Astrocyte of the spinal cord (primary cell): ENCODE results near the gene KCNK10.

Experiments
- DNase-seq: peaks from one replicate; pipeline ENCODE4 v3.0.0; 2011; ENCODE audit warnings: low read depth, low spot score
- H3K4me3 ChIP-seq: 2 replicates; pipeline ENCODE4 v1.5.1; 2011; ENCODE audit warnings: low read depth, mild to moderate bottlenecking, low read length, moderate library complexity
- in situ Hi-C: cut with HindIII; loops from 2 replicates; pipeline ENCODE4 v1.10.0; 2017; ENCODE audit warnings: low sequenced_read_pairs
- TF ChIP-seq, protein P1 (sequence below): IDR thresholded peaks from 2 replicates; pipeline ENCODE4 v1.5.1; 2012; ENCODE audit warnings: low read depth, mild to moderate bottlenecking, low read length, inconsistent platforms

The KCNK10 gene

DNA sequence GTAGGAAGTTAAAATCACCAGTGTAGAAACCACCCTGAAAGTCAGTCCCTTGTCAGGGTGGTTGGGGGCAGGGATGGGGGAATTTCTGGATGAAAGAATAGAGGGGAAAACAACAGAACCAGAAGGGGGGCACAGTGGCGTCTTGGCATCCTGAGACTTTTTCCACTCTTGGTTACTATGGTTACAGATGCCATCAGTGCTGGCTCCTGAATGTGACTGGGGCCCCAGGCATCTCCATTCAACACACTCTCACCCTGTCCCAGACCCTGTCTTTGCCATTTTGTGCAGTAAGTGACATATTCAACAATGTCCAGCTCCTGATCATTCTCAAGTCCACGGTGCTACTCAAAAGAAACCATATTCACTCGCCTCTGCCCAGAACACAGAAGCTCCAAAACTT lies 11.3 kb downstream of the KCNK10 start:
- TF ChIP-seq, protein P1, sequence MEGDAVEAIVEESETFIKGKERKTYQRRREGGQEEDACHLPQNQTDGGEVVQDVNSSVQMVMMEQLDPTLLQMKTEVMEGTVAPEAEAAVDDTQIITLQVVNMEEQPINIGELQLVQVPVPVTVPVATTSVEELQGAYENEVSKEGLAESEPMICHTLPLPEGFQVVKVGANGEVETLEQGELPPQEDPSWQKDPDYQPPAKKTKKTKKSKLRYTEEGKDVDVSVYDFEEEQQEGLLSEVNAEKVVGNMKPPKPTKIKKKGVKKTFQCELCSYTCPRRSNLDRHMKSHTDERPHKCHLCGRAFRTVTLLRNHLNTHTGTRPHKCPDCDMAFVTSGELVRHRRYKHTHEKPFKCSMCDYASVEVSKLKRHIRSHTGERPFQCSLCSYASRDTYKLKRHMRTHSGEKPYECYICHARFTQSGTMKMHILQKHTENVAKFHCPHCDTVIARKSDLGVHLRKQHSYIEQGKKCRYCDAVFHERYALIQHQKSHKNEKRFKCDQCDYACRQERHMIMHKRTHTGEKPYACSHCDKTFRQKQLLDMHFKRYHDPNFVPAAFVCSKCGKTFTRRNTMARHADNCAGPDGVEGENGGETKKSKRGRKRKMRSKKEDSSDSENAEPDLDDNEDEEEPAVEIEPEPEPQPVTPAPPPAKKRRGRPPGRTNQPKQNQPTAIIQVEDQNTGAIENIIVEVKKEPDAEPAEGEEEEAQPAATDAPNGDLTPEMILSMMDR, result no peak
- DNase-seq, result no peak
- in situ Hi-C loops, result no loop called here
- no peak overlapping the region for H3K4me3 ChIP-seq

- H3K4me3 ChIP-seq, result no peak overlapping the region
- in situ Hi-C loops, result no loop called here
- no peak for DNase-seq
- TF ChIP-seq, protein P1, result no peak
These were observed 12.6 kb downstream of the KCNK10 start for GRCh38 chr14:88310449-88310848.

- in situ Hi-C loops, result no loop called here
- no peak overlapping the region for H3K4me3 ChIP-seq
- TF ChIP-seq, protein P1, result no peak
- DNase-seq, result no peak
These were observed 13.0 kb downstream of the KCNK10 start for GRCh38 chr14:88310021-88310420.

DNA sequence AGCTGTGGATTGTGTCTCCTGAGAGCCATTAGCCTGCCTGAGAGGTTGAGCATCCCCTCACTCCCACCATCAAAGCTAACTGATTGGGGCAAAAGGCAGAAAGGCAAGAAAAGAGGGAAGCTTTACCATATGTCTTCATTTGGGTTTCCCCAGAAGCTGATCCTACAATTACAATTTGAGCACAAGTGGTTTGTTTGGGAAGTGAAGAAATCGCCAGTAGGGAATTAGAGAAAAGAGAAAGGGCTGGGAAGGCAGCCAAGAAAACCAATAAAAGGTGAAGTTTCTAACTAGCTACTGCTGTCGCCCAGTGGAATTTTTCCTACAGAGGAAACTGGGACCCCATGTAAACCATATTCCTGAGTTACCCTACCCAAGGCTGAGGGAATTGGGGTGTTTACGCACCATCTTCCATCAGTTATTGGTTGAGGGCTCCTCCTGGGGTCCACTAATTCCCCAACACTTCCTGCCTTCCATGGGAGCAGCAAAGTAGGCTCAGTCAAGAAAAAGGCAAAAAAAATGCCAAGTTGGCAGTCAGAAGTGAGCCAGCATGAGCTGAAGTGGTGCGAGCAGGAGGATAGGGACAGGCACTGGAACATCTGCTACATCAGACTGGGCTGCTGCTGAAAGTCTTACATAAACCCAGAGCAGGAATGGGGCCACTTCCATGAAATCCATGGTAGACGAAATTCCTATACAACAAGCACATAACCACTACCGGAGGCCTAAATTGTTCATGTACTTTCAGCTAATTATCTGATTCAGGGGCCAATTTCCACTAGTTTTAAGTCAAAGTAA lies 17.3 kb downstream of the KCNK10 start:
- TF ChIP-seq, protein P1, result no peak

DNA sequence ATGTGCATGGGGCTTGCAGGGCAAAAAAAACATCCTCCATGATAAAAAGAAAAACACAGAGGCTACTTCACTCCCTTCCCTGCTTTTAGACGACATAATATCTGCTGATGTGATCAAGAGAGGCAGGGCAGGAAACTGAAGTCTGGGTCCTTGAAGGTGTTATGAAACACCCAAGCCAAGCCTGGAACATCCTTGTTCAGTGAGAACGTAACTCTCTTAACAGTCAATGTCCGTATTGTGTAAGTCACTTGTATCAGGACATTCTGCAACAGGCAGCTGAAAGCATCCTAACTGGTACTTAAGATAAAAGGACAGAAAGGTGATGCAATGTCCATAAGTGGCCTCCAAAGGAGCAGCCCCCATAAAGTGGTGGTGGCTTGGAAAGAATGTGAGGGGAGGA lies 20.0 kb downstream of the KCNK10 start:
- no peak overlapping the region for H3K4me3 ChIP-seq
- TF ChIP-seq, protein P1, result no peak
- DNase-seq, result no peak
- in situ Hi-C loops, result no loop called here

More for the DNA sequence above, 17.3 kb downstream of the KCNK10 start:
- in situ Hi-C loops, result no loop called here
- DNase-seq, result no peak
- no peak overlapping the region for H3K4me3 ChIP-seq

- in situ Hi-C loops, result no loop called here
These were observed 21.7 kb downstream of the KCNK10 start for GRCh38 chr14:88301381-88301780.

More at GRCh38 chr14:88301381-88301780, 21.7 kb downstream of the KCNK10 start:
- H3K4me3 ChIP-seq, result no peak overlapping the region
- no peak for DNase-seq
- TF ChIP-seq, protein P1, result no peak
